Upper lobe of left lung (tissue), 6 donors: ENCODE data around the gene SORBS1. TPM values are rescaled to one million over a fixed set of nuclear protein-coding genes. Genes with fewer than 3 reads are reported as not detected.

Experiments
- ATAC-seq, 2 donors: fragments of 200-7000 bp; cut with Tn5 transposase; one replicate each; pipeline ENCODE4 v1.9.1; 2022; ENCODE audit warnings: mild to moderate bottlenecking in 2 of 2, moderate library complexity in 2 of 2; ENCODE audit not compliant: low FRiP score in 2 of 2
- DNase-seq, 2 donors: peaks; one replicate each; pipeline ENCODE4 v3.0.0-alpha.2; 2019 to 2020
- H3K27ac ChIP-seq, 4 donors: fragments of 200-600 bp; sonication (generic); one replicate each; pipeline ENCODE4 v1.5.1; 2016 to 2019
- H3K27me3 ChIP-seq, 4 donors: fragments of 200-600 bp; sonication (generic); one replicate each; pipeline ENCODE4 v1.5.1; 2017 to 2019
- H3K36me3 ChIP-seq, 4 donors: fragments of 200-600 bp; sonication (generic); one replicate each; pipeline ENCODE4 v1.5.1; 2016 to 2019
- H3K4me1 ChIP-seq, 4 donors: fragments of 200-600 bp; sonication (generic); one replicate each; pipeline ENCODE4 v1.5.1; 2018 to 2019
- H3K4me3 ChIP-seq, 4 donors: fragments of 200-600 bp; sonication (generic); one replicate each; pipeline ENCODE4 v1.5.1; 2017 to 2019; ENCODE audit warnings: mild to moderate bottlenecking in 2 of 4, moderate library complexity in 1 of 4
- H3K9me3 ChIP-seq, 4 donors: fragments of 200-600 bp; sonication (generic); one replicate each; pipeline ENCODE4 v1.5.1; 2018 to 2019
- EP300 ChIP-seq, 4 donors: sonication (generic); formaldehyde crosslinking; IDR thresholded peaks; one replicate each; pipeline ENCODE4 v1.5.1; 2017; ENCODE audit warnings: antibody characterized with exemption in 4 of 4, control low read depth in 2 of 4
- POLR2A ChIP-seq, 4 donors: fragments of 450-650 bp; IDR thresholded peaks; one replicate each; pipeline ENCODE4 v1.5.1; 2016 to 2017; ENCODE audit warnings: antibody characterized with exemption in 4 of 4, mild to moderate bottlenecking in 2 of 4
- POLR2AphosphoS5 ChIP-seq, 2 donors: sonication (generic); formaldehyde crosslinking; IDR thresholded peaks; one replicate each; pipeline ENCODE4 v1.5.1; 2017; ENCODE audit warnings: antibody characterized with exemption in 2 of 2
- WGBS, 2 donors: methylation state at CpG; one replicate each; pipeline ENCODE4 v1.1.5; 2017 to 2018; 5-methylcytosine and 5-hydroxymethylcytosine counted together
- total RNA-seq, 6 donors: library from RNA; depleted of rRNA in 4 of 6; stranded (reverse); fragments of >200 nt in 4 of 6; gene quantifications; one replicate each; pipeline versions ENCODE4 v1.1.0 to v1.2.1, GENCODE V29; 2016 to 2021
- TF ChIP-seq, protein P1 (sequence below), 6 experiments: fragments of 450-650 bp in 4 of 6; fragments of 200-600 bp in 2 of 6; sonication (generic) in 2 of 6; IDR thresholded peaks; one replicate each; pipeline ENCODE4 v1.5.1; 2016 to 2019; ENCODE audit warnings: antibody characterized with exemption in 6 of 6
- donor health status: DM: no; HTN: no; CAD: no; lungs with moderate emphysema.
- donor health status: DM: no; HTN: yes; CAD: no; lungs with severe emphysema.

The SORBS1 gene
- total RNA-seq, 6 donors from 2014 or later: 45.8 to 116 (median 71.7) TPM

DNA sequence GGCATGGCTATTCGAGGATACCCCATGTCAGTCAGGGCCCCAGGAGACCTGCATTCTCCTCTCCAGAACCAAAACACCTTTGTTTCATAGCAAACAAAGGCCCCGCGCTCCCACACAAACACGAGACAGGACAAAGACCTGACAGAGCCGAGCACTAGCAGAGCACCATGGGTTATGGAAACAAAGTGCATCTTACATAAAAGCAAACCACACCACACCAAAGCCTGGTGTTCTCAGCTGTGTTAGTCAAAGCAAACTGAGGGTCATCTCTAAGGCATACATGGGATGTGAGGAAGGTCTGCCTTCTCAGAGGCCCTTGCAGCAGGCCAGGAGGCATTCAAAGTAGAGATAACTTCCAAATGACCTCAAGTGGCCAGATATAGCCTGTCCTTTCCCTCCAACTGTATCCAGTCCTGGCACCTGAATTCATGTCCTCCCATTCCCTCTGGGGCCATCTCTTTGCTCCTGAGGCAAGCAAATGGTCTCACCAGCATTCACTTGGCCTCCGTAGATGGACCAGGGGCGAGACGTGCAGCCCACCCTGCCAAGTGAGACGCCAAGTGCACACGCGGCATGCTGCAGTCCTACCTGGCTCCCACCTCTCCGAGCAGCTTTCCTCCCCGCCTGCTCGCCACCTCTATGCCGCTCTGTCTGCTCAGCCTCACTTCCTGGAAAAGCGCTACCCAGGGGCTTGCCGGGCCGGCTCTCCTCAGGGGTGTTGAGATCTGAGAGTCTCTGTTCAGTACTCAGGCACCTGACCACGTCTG is 225.1 kb downstream of the SORBS1 start:
- peak in 1 of 2 donors; percentile 34 for DNase-seq
- Histone ChIP-seq H3K27ac (peak overlapping the region; percentile 84 to 88 (median 86)), H3K27me3 (no peaks in the 10 kb centered on the region), H3K4me1 (peaks cover 17 to 24% (median 22%) of the 10 kb centered on the region in 4 donors), H3K4me3 (no peak overlapping the region), H3K36me3 (peaks cover 0 to 22% (median 5%) of the 10 kb centered on the region in 4 donors), H3K9me3 (no peaks in the 10 kb centered on the region)
- TF ChIP-seq, protein P1, sequence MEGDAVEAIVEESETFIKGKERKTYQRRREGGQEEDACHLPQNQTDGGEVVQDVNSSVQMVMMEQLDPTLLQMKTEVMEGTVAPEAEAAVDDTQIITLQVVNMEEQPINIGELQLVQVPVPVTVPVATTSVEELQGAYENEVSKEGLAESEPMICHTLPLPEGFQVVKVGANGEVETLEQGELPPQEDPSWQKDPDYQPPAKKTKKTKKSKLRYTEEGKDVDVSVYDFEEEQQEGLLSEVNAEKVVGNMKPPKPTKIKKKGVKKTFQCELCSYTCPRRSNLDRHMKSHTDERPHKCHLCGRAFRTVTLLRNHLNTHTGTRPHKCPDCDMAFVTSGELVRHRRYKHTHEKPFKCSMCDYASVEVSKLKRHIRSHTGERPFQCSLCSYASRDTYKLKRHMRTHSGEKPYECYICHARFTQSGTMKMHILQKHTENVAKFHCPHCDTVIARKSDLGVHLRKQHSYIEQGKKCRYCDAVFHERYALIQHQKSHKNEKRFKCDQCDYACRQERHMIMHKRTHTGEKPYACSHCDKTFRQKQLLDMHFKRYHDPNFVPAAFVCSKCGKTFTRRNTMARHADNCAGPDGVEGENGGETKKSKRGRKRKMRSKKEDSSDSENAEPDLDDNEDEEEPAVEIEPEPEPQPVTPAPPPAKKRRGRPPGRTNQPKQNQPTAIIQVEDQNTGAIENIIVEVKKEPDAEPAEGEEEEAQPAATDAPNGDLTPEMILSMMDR (IDR thresholded peaks at IDR 0.05): no peak
- TF ChIP-seq POLR2AphosphoS5 (IDR thresholded peaks at IDR 0.05) (no peak), EP300 (IDR thresholded peaks at IDR 0.05) (no peak), POLR2A (IDR thresholded peaks at IDR 0.05) (no peak)
- 92 to 94% methylated on average over 15 of the region's 19 CpGs for whole genome bisulfite sequencing, 2 donors
- no peak for ATAC-seq

DNA sequence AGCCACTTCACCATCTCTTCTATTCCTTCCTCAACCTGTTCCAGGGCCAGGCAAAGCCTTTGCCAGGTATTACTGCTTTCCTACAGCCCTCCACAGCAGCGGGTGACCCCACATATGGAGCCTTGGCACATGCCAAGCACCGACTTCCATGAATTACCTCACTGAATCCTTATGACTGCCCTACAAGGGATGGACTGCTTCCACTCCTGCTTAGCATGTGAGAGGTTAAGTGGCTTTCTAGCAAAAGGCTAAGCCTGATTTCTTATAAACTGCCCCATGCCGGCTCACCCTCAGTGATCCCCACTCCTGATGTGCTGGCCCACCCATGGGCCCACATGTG is 226.4 kb downstream of the SORBS1 start:
- H3K4me3 ChIP-seq: no peak overlapping the region
- WGBS, 2 donors: 69 to 74% methylated on average over 3 of the region's 3 CpGs
- TF ChIP-seq EP300 (IDR thresholded peaks at IDR 0.05): no peak
- no peak for TF ChIP-seq POLR2A (IDR thresholded peaks at IDR 0.05)
- no peak for TF ChIP-seq POLR2AphosphoS5 (IDR thresholded peaks at IDR 0.05)

DNA sequence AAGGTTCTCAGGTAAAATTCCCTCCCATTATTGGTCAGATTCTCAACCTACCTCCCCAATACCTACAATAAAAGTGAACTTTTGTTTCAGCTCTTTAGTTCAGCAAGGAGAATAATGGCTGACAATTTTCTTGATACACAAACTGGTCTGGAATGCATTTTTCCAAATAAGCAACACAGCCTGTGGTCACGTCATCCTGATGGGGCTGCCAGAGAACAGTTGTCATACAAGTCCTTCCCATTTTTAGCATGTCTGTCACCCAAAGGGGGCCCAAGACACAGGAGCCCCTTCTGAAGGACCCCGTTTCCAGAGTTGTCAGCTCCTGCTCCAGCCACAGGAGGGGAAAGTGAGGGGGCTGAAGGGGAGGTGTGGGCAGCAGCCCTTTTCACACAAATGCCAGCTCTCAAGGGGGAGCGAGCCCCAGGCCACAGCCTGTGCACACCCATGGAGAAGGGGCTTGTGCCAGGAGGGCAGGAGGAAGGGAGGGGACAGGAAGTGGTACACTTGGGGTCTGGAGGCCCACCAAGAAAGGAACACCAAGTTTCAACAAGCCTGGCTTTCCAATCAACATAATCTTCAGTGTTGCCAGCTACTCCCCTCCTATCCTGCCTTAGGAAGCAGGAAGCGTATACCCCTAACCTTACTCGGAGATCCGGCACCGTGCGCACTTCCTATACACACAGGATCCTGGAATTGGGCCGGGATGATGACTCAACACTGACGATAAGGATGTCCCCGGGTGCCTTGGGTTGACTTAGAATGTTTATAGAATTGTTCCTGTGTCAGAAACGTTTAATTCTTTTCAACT is 227.0 kb downstream of the SORBS1 start:
- H3K4me1 ChIP-seq: peaks cover 17 to 40% (median 28%) of the 10 kb centered on the region in 4 donors
- H3K27ac ChIP-seq: peak overlapping the region; percentile 84 to 88 (median 86)
- no peaks in the 10 kb centered on the region for H3K9me3 ChIP-seq
- TF ChIP-seq POLR2A (IDR thresholded peaks at IDR 0.05): no peak
- TF ChIP-seq, protein P1 (IDR thresholded peaks at IDR 0.05): peak in 1 of 6 experiments; percentile 15
- peak; percentile 83 to 97 for TF ChIP-seq POLR2AphosphoS5 (IDR thresholded peaks at IDR 0.05)
- peak; percentile 89 to 98 (median 97) for TF ChIP-seq EP300 (IDR thresholded peaks at IDR 0.05)
- H3K4me3 ChIP-seq: no peak overlapping the region
- H3K36me3 ChIP-seq: peaks cover 0 to 21% (median 4%) of the 10 kb centered on the region in 4 donors
- 57 to 60% methylated on average over 11 to 12 of the region's 12 CpGs for WGBS, 2 donors
- ATAC-seq: peak; percentile 78 to 88
- DNase-seq: peak in 1 of 2 donors; percentile 56
- H3K27me3 ChIP-seq: no peaks in the 10 kb centered on the region

More for the DNA sequence above, 226.4 kb downstream of the SORBS1 start:
- Histone ChIP-seq H3K9me3 (no peaks in the 10 kb centered on the region), H3K27me3 (no peaks in the 10 kb centered on the region), H3K4me1 (peaks cover 17 to 35% (median 28%) of the 10 kb centered on the region in 4 donors), H3K36me3 (peaks cover 0 to 20% (median 5%) of the 10 kb centered on the region in 4 donors), H3K27ac (peak overlapping the region; percentile 84 to 88 (median 86))
- DNase-seq (no peak), ATAC-seq (peak in 1 of 2 donors; percentile 3)

DNA sequence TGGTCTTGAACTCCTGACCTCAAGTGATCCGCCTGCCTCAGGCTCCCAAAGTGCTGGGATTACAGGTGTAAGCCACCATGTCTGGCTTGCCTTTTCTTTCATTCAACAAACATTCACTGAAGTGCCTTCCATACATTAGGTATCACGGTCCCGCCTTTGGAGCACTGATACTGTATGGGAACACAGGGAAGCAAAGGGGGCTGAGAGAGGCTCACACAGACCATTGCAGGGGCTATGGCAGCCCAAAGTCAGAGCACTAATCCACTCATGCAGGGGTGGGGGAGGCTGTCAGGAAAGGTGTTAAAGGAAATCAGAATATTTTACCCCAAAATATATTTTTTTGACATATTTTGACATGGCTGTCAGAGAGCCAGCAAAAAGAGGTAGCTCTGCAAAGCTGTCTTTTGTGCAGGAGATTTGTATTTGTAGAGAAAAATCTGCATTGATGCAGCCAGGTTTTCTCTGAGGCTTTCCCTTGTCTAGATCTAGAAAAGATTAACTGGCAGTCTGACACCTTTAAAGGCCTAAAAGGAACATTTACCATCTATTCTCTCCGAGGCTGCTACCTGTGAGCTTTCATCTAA is 228.4 kb downstream of the SORBS1 start:
- H3K36me3 ChIP-seq: peaks cover 0 to 18% (median 2%) of the 10 kb centered on the region in 4 donors
- no peak for ATAC-seq
- no peak for DNase-seq
- H3K9me3 ChIP-seq: no peaks in the 10 kb centered on the region
- TF ChIP-seq EP300 (IDR thresholded peaks at IDR 0.05): no peak
- TF ChIP-seq, protein P1 (IDR thresholded peaks at IDR 0.05): no peak
- no peak for TF ChIP-seq POLR2A (IDR thresholded peaks at IDR 0.05)
- no peak for TF ChIP-seq POLR2AphosphoS5 (IDR thresholded peaks at IDR 0.05)
- H3K27me3 ChIP-seq: no peaks in the 10 kb centered on the region
- H3K4me3 ChIP-seq: no peak overlapping the region
- H3K27ac ChIP-seq: peak overlapping the region in 2 of 4 donors; percentile 88
- 94 to 98% methylated on average over 4 of the region's 4 CpGs for WGBS, 2 donors
- H3K4me1 ChIP-seq: peaks cover 19 to 42% (median 31%) of the 10 kb centered on the region in 4 donors
